HG03457 (cell line): ENCODE results near the gene GRPR.
"Not testable (repeated sequence)": the region's sequence is repeated elsewhere in the genome, so short reads cannot be mapped to it uniquely, and the experiment has no call there.

Experiments used
- ATAC-seq: cut with Tn5 transposase; IDR thresholded peaks from one replicate; pipeline ENCODE4 v1.9.1; 2021; ENCODE audit warnings: moderate number of reproducible peaks; ENCODE audit not compliant: unreplicated experiment

GRPR gene

GRCh38 chrX:16175329-16176061 lies 52.1 kb downstream of the GRPR start:
- no peak for ATAC-seq

- ATAC-seq, result no peak
Observed at GRCh38 chrX:16177260-16177659, 53.9 kb downstream of the GRPR start.

- ATAC-seq, result not testable (repeated sequence)
Observed at GRCh38 chrX:16183843-16184242, 60.5 kb downstream of the GRPR start.

- ATAC-seq, result peak; percentile 79
Observed at GRCh38 chrX:16185725-16186136, 62.4 kb downstream of the GRPR start.

- no peak for ATAC-seq
Observed at GRCh38 chrX:16186380-16187007, 63.1 kb downstream of the GRPR start.

GRCh38 chrX:16187024-16187760 lies 63.8 kb downstream of the GRPR start:
- ATAC-seq, result no peak

- ATAC-seq, result no peak
Observed at GRCh38 chrX:16188687-16189086, 65.3 kb downstream of the GRPR start.

- ATAC-seq, result no peak
Observed at GRCh38 chrX:16191605-16192004, 68.2 kb downstream of the GRPR start.

GRCh38 chrX:16196829-16197228 lies 73.5 kb downstream of the GRPR start:
- ATAC-seq, result no peak

- no peak for ATAC-seq
Observed at GRCh38 chrX:16199343-16199742, 76.0 kb downstream of the GRPR start.

GRCh38 chrX:16202943-16203342 lies 79.6 kb downstream of the GRPR start:
- ATAC-seq, result no peak
